K562 (cell line): ENCODE data around the gene NOTCH3. TPM values are rescaled to one million over a fixed set of nuclear protein-coding genes. Genes with fewer than 3 reads are reported as not detected.

Experiments
- ATAC-seq: fragments of 200-7000 bp; cut with Tn5 transposase; 3 replicates; pipeline ENCODE4 v1.9.1; 2020; ENCODE audit warnings: moderate library complexity
- BruUV-seq: library from RNA; stranded (reverse); fragments of 400-500 nt; replicated peaks from 2 replicates; lab custom pipeline; 2021; lab: Mats Ljungman, UMichigan
- CTCF ChIA-PET: fragments of 300-600 bp; formaldehyde crosslinking; extraction: SDS; loops from one replicate; lab custom pipeline; 2021; ENCODE audit warnings: low intra/inter-chr PET ratio; lab: Yijun Ruan, JAX
- POLR2A ChIA-PET: fragments of 300-600, 350-650 bp; sonication (Branson Sonifier 250); formaldehyde crosslinking; extraction: SDS; loops from one replicate; lab custom pipeline; 2021; ENCODE audit warnings: antibody characterized with exemption, inconsistent platforms; lab: Yijun Ruan, JAX
- DNase-seq, 4 experiments: peaks; one replicate each; pipeline versions ENCODE4 v3.0.0 to v3.0.0-alpha.2; 2011 to 2018; ENCODE audit warnings: low spot score in 3 of 4, mixed read lengths in 3 of 4; ENCODE audit errors: extremely low read depth in 1 of 4
- FAIRE-seq: peaks from 2 replicates; lab custom pipeline; 2011; peaks lifted over from hg19 to GRCh38; lab: Jason Lieb, UNC
- H2AFZ ChIP-seq: 2 replicates; pipeline ENCODE4 v1.6.0; 2011; ENCODE audit warnings: low read depth, low read length, control low read depth, inconsistent platforms
- H3K27ac ChIP-seq: fragments of 200-600 bp; 3 replicates; pipeline ENCODE4 v1.8.0; 2011; ENCODE audit warnings: low read depth, mild to moderate bottlenecking, control low read depth, inconsistent platforms, low read length, moderate library complexity, mixed read lengths; ENCODE audit errors: extremely low read depth
- H3K27me3 ChIP-seq, 2 experiments: fragments of 300-600 bp in 1 of 2; 2 replicates in 1 of 2; 3 replicates in 1 of 2; pipeline versions ENCODE4 v1.6.0 to v1.8.0; 2011; ENCODE audit warnings: inconsistent platforms in 2 of 2, low read length in 2 of 2, mild to moderate bottlenecking in 1 of 2, mixed read lengths in 1 of 2, moderate library complexity in 1 of 2; ENCODE audit not compliant: control insufficient read depth in 2 of 2, insufficient read depth in 2 of 2
- H3K36me3 ChIP-seq: fragments of 300-600 bp; 3 replicates; pipeline ENCODE4 v1.8.0; 2011; ENCODE audit warnings: mild to moderate bottlenecking, low read length, inconsistent platforms; ENCODE audit not compliant: control insufficient read depth, insufficient read depth
- H3K4me1 ChIP-seq, 2 experiments: fragments of 200-600 bp in 1 of 2; replicated peaks in 1 of 2; 2 replicates in 1 of 2; 3 replicates in 1 of 2; pipeline versions ENCODE4 v1.5.1 to v1.8.0; 2011; ENCODE audit warnings: inconsistent platforms in 2 of 2, low read length in 2 of 2, mild to moderate bottlenecking in 1 of 2, mixed read lengths in 1 of 2, moderate library complexity in 1 of 2; ENCODE audit not compliant: control insufficient read depth in 2 of 2, insufficient read depth in 2 of 2
- H3K4me2 ChIP-seq: 2 replicates; pipeline ENCODE4 v1.6.1; 2011; ENCODE audit warnings: low read length, control low read depth, inconsistent platforms, mixed read lengths; ENCODE audit not compliant: insufficient read depth
- H3K4me3 ChIP-seq: fragments of 200-600 bp; sonication (generic), shearing (Covaris generic); 2 replicates; pipeline ENCODE4 v1.5.1; 2016; ENCODE audit warnings: control low read depth, inconsistent platforms
- H3K79me2 ChIP-seq: fragments of 200-600 bp; 3 replicates; pipeline ENCODE4 v1.8.0; 2011; ENCODE audit warnings: low read length, inconsistent platforms; ENCODE audit not compliant: control insufficient read depth, insufficient read depth
- H3K9ac ChIP-seq, 2 experiments: 2 replicates each; pipeline versions ENCODE4 v1.6.0 to v1.6.1; 2011; ENCODE audit warnings: low read depth in 2 of 2, low read length in 2 of 2, control low read depth in 1 of 2, inconsistent platforms in 1 of 2, mild to moderate bottlenecking in 1 of 2, mixed read lengths in 1 of 2; ENCODE audit not compliant: insufficient read depth in 1 of 2
- H3K9me1 ChIP-seq: one replicate; pipeline ENCODE4 v1.6.0; 2011; ENCODE audit warnings: inconsistent platforms, mild to moderate bottlenecking, low read length, moderate library complexity; ENCODE audit not compliant: control insufficient read depth, insufficient read depth
- H3K9me3 ChIP-seq: replicated peaks from 2 replicates; pipeline ENCODE4 v1.5.1; 2011; ENCODE audit warnings: low read depth, low read length, inconsistent platforms; ENCODE audit not compliant: control insufficient read depth, insufficient read depth
- H4K20me1 ChIP-seq: replicated peaks from 2 replicates; pipeline ENCODE4 v1.6.1; 2011; ENCODE audit warnings: low read length, inconsistent platforms, mixed read lengths; ENCODE audit not compliant: control insufficient read depth, insufficient read depth
- CAMTA2 ChIP-seq: fragments of 250-450 bp; sonication (Bioruptor Pico); conservative IDR thresholded peaks from 2 replicates; pipeline ENCODE4 v1.5.1; 2022
- DACH1 ChIP-seq: fragments of 450-650 bp; IDR thresholded peaks from 2 replicates; pipeline ENCODE4 v1.6.1; 2018; ENCODE audit not compliant: partially characterized antibody
- DNMT1 ChIP-seq: fragments of 450-650 bp; IDR thresholded peaks from 2 replicates; pipeline ENCODE4 v1.6.1; 2016; ENCODE audit warnings: antibody characterized with exemption, mild to moderate bottlenecking
- HCFC1 ChIP-seq: IDR thresholded peaks from 2 replicates; pipeline ENCODE4 v1.6.1; 2012; ENCODE audit warnings: low read depth, low read length, improper control_type of control experiment
- KLF16 ChIP-seq: IDR thresholded peaks from 2 replicates; pipeline ENCODE4 v1.6.1; 2016; ENCODE audit warnings: antibody characterized with exemption
- LCOR ChIP-seq: sonication (generic); formaldehyde crosslinking; IDR thresholded peaks from 2 replicates; pipeline ENCODE4 v1.8.0; 2022; ENCODE audit warnings: mild to moderate bottlenecking, missing genetic modification reagents
- MCM3 ChIP-seq: fragments of 450-650 bp; IDR thresholded peaks from 2 replicates; pipeline ENCODE4 v1.6.1; 2016
- MIER1 ChIP-seq: fragments of 450-650 bp; IDR thresholded peaks from 2 replicates; pipeline ENCODE4 v1.6.1; 2016; ENCODE audit warnings: antibody characterized with exemption, mild to moderate bottlenecking, low read depth
- MTA2 ChIP-seq: fragments of 450-650 bp; IDR thresholded peaks from 2 replicates; pipeline ENCODE4 v1.6.1; 2016; ENCODE audit warnings: low read depth
- MXI1 ChIP-seq: IDR thresholded peaks from 2 replicates; pipeline ENCODE4 v1.6.1; 2011; ENCODE audit warnings: low read depth, mild to moderate bottlenecking, improper control_type of control experiment, low read length
- NFIX ChIP-seq: fragments of 250-450 bp; sonication (Bioruptor Pico); IDR thresholded peaks from 2 replicates; pipeline ENCODE4 v1.4.0; 2020; ENCODE audit warnings: low read depth, mild to moderate bottlenecking, moderate library complexity
- PHF21A ChIP-seq: fragments of 450-650 bp; IDR thresholded peaks from 2 replicates; pipeline ENCODE4 v1.6.1; 2017; ENCODE audit warnings: low read depth, borderline replicate concordance
- PTBP1 ChIP-seq: fragments of 200-400 bp; formaldehyde crosslinking; IDR thresholded peaks from 2 replicates; pipeline ENCODE4 v1.6.1; 2017; ENCODE audit warnings: low read depth, low read length
- PYGO2 ChIP-seq: fragments of 450-650 bp; IDR thresholded peaks from 2 replicates; pipeline ENCODE4 v1.6.1; 2016; ENCODE audit warnings: mild to moderate bottlenecking, missing genetic modification characterization, moderate library complexity, missing compliant biosample characterization
- SUPT5H ChIP-seq: fragments of 450-650 bp; IDR thresholded peaks from 2 replicates; pipeline ENCODE4 v1.6.1; 2016
- ZFP30 ChIP-seq: fragments of 250-450 bp; sonication (Bioruptor Pico); IDR thresholded peaks from 2 replicates; pipeline ENCODE4 v1.8.0; 2022; ENCODE audit warnings: moderate library complexity, mild to moderate bottlenecking, inconsistent platforms, borderline replicate concordance
- ZNF165 ChIP-seq: fragments of 250-450 bp; sonication (Bioruptor Pico); IDR thresholded peaks from 2 replicates; pipeline ENCODE4 v1.4.0; 2020; ENCODE audit warnings: borderline replicate concordance
- ZNF584 ChIP-seq: fragments of 200-800 bp; sonication (Bioruptor generic); IDR thresholded peaks from 2 replicates; pipeline ENCODE4 v1.6.1; 2016; ENCODE audit warnings: low read depth, mild to moderate bottlenecking, missing genetic modification characterization, missing compliant biosample characterization
- ZNF668 ChIP-seq: fragments of 250-450 bp; sonication (Bioruptor Pico); IDR thresholded peaks from 2 replicates; pipeline ENCODE4 v1.8.0; 2022; ENCODE audit warnings: mild to moderate bottlenecking, inconsistent platforms
- WGBS: fragments of 100-300 bp; shearing (Covaris generic); methylation state at CpG from one replicate; pipeline ENCODE4 v1.1.6; 2016; ENCODE audit warnings: low coverage, mixed read lengths; ENCODE audit not compliant: insufficient coverage; ENCODE audit errors: missing lambda C conversion rate; 5-methylcytosine and 5-hydroxymethylcytosine counted together
- in situ Hi-C: fragments of 300-500 bp; cut with MboI; formaldehyde crosslinking; loops from 4 replicates; pipeline ENCODE4 v1.15.0; 2018; ENCODE audit warnings: inconsistent platforms, mixed read lengths
- intact Hi-C: fragments of 100-400 bp; cut with micrococcal nuclease; formaldehyde crosslinking; loops from 2 replicates; pipeline ENCODE4 v1.14.2; 2022
- polyA plus RNA-seq, 8 experiments: library from polyadenylated mRNA; depleted of rRNA in 4 of 8; stranded (reverse) in 5 of 8; unstranded in 3 of 8; fragments of >200 nt; fragmentation: Nextera tagmentation in 2 of 8; fragmentation: Illumina TruSeq in 1 of 8; extraction: Ambion mirVana in 2 of 8; extraction: Trizol in 1 of 8; gene quantifications; 2 replicates each; pipeline versions ENCODE4 v1.2.1 to v1.2.3, GENCODE V29; 2011 to 2014; ENCODE audit warnings: inconsistent platforms in 1 of 8, missing spikeins in 1 of 8
- total RNA-seq, 7 experiments: library from RNA; depleted of rRNA in 6 of 7; stranded (reverse); fragments of >200 nt in 6 of 7; fragmentation: Illumina TruSeq in 2 of 7; extraction: Trizol in 2 of 7; gene quantifications; 2 replicates each; pipeline versions ENCODE4 v1.2.1 to v1.2.3, GENCODE V29; 2011 to 2021; ENCODE audit warnings: low replicate concordance in 1 of 7

The NOTCH3 gene
- total and polyA plus RNA-seq, 9 of the 15 experiments (the other 6 are each of a cell fraction or from before 2014, with no cell fraction given): under 0.01 to 1.2 (median 0.16) TPM

GRCh38 chr19:15175609-15176008 lies 25.2 kb downstream of the NOTCH3 start:
- H3K27me3 ChIP-seq: no peaks in the 10 kb centered on the region; a peak in 1 of 5 replicates
- ATAC-seq (no peak), FAIRE-seq (no peak), DNase-seq (no peak)
- no peak for TF ChIP-seq ZFP30 (CRISPR knock-in tag)
- TF ChIP-seq ZNF668 (CRISPR knock-in tag): no peak
- no peak for TF ChIP-seq SUPT5H
- TF ChIP-seq MIER1: no peak
- no peak for TF ChIP-seq ZNF584 (CRISPR knock-in tag)
- no peak for TF ChIP-seq MTA2
- TF ChIP-seq ZNF165 (CRISPR knock-in tag): no peak
- no peak for TF ChIP-seq MCM3
- no peak for TF ChIP-seq DNMT1
- TF ChIP-seq DACH1: no peak
- TF ChIP-seq CAMTA2 (CRISPR knock-in tag): no peak
- no peak for TF ChIP-seq MXI1
- no peak for TF ChIP-seq PHF21A
- no peak for TF ChIP-seq NFIX (CRISPR knock-in tag)
- TF ChIP-seq KLF16: no peak
- TF ChIP-seq HCFC1: no peak
- no peak for TF ChIP-seq PYGO2 (tag)
- no peak for TF ChIP-seq PTBP1
- no peak for TF ChIP-seq LCOR (CRISPR knock-in tag)
- no peak overlapping the region for H3K4me3 ChIP-seq
- H3K27ac ChIP-seq: no peak overlapping the region
- 34% methylated on average over 3 of the region's 3 CpGs for WGBS
- CTCF ChIA-PET: no interaction called here
- no peaks in the 10 kb centered on the region for H3K9me3 ChIP-seq
- H4K20me1 ChIP-seq: no peaks in the 10 kb centered on the region
- H3K4me2 ChIP-seq: no peak overlapping the region
- in situ Hi-C loops: no loop called here
- H3K4me1 ChIP-seq: peaks cover 4 to 32% of the 10 kb centered on the region in 2 experiments; a peak in 4 of 5 replicates
- H3K36me3 ChIP-seq: no peaks in the 10 kb centered on the region
- no TSS peak for BruUV-seq
- H3K9ac ChIP-seq: no peak overlapping the region
- H3K9me1 ChIP-seq: no peaks in the 10 kb centered on the region
- H3K79me2 ChIP-seq: no peaks in the 10 kb centered on the region
- intact Hi-C loops: loop anchor here (5.0 kb wide), 1 partner anchor 87 kb away; no protein-coding TSS in a partner anchor
- no peak overlapping the region for H2AFZ ChIP-seq
- POLR2A ChIA-PET: no interaction called here
